ENCODE results near the gene C16orf86.

Gene C16orf86

GRCh38 chr16:67668495-67669157 lies 2.0 kb downstream of the C16orf86 start:
- no peak overlapping the region for H3K4me3 Mint-ChIP-seq
- peak overlapping the region; percentile 36 for H3K27ac Mint-ChIP-seq
- H3K27me3 Mint-ChIP-seq = no peaks in the 10 kb centered on the region
- H3K4me1 Mint-ChIP-seq (ENCODE audit: low read depth) = peaks cover 20% of the 10 kb centered on the region
- H3K36me3 Mint-ChIP-seq (ENCODE audit: low read depth) = peaks cover 8% of the 10 kb centered on the region
- DNase-seq = no peak
- no peaks in the 10 kb centered on the region for H3K9me3 Mint-ChIP-seq

- H3K4me3 Mint-ChIP-seq = no peak overlapping the region
Measured at GRCh38 chr16:67669499-67670101, 3.0 kb downstream of the C16orf86 start.

GRCh38 chr16:67672306-67672705 lies 5.7 kb downstream of the C16orf86 start:
- H3K27ac Mint-ChIP-seq = no peak overlapping the region
- H3K36me3 Mint-ChIP-seq (ENCODE audit: low read depth) = peaks cover 15% of the 10 kb centered on the region
- H3K9me3 Mint-ChIP-seq = no peaks in the 10 kb centered on the region
- H3K4me1 Mint-ChIP-seq (ENCODE audit: low read depth) = peaks cover 9% of the 10 kb centered on the region
- no peak for DNase-seq
- H3K4me3 Mint-ChIP-seq = no peak overlapping the region
- no peaks in the 10 kb centered on the region for H3K27me3 Mint-ChIP-seq

More at GRCh38 chr16:67669499-67670101, 3.0 kb downstream of the C16orf86 start:
- no peaks in the 10 kb centered on the region for H3K9me3 Mint-ChIP-seq
- H3K27ac Mint-ChIP-seq = no peak overlapping the region
- DNase-seq = no peak
- peaks cover 20% of the 10 kb centered on the region for H3K4me1 Mint-ChIP-seq (ENCODE audit: low read depth)
- no peaks in the 10 kb centered on the region for H3K27me3 Mint-ChIP-seq
- peaks cover 5% of the 10 kb centered on the region for H3K36me3 Mint-ChIP-seq (ENCODE audit: low read depth)

- Mint-ChIP-seq H3K27ac (no peak overlapping the region), H3K9me3 (no peaks in the 10 kb centered on the region), H3K4me3 (no peak overlapping the region), H3K4me1 (ENCODE audit: low read depth) (peaks cover 2% of the 10 kb centered on the region), H3K27me3 (no peaks in the 10 kb centered on the region), H3K36me3 (ENCODE audit: low read depth) (peaks cover 21% of the 10 kb centered on the region)
- DNase-seq = peak; percentile 56
Measured at GRCh38 chr16:67672739-67673662, 6.4 kb downstream of the C16orf86 start.

GRCh38 chr16:67673712-67674580 lies 7.3 kb downstream of the C16orf86 start:
- Mint-ChIP-seq H3K36me3 (ENCODE audit: low read depth) (peaks cover 21% of the 10 kb centered on the region), H3K9me3 (no peaks in the 10 kb centered on the region), H3K4me3 (no peak overlapping the region), H3K27ac (peak overlapping the region; percentile 71), H3K4me1 (ENCODE audit: low read depth) (peaks cover under 1% of the 10 kb centered on the region), H3K27me3 (no peaks in the 10 kb centered on the region)
- DNase-seq = no peak

- peak overlapping the region; percentile 60 for H3K27ac Mint-ChIP-seq
- DNase-seq = no peak
- H3K27me3 Mint-ChIP-seq = no peaks in the 10 kb centered on the region
- no peak overlapping the region for H3K4me3 Mint-ChIP-seq
- H3K36me3 Mint-ChIP-seq (ENCODE audit: low read depth) = peaks cover 23% of the 10 kb centered on the region
- no peaks in the 10 kb centered on the region for H3K4me1 Mint-ChIP-seq (ENCODE audit: low read depth)
- no peaks in the 10 kb centered on the region for H3K9me3 Mint-ChIP-seq
Measured at GRCh38 chr16:67674851-67675578, 8.4 kb downstream of the C16orf86 start.

GRCh38 chr16:67675579-67675935 lies 8.9 kb downstream of the C16orf86 start:
- DNase-seq = no peak
- Mint-ChIP-seq H3K9me3 (no peaks in the 10 kb centered on the region), H3K4me1 (ENCODE audit: low read depth) (no peaks in the 10 kb centered on the region), H3K36me3 (ENCODE audit: low read depth) (peaks cover 26% of the 10 kb centered on the region), H3K27ac (no peak overlapping the region), H3K27me3 (no peaks in the 10 kb centered on the region), H3K4me3 (no peak overlapping the region)

- H3K27ac Mint-ChIP-seq = no peak overlapping the region
- no peak overlapping the region for H3K4me3 Mint-ChIP-seq
- no peaks in the 10 kb centered on the region for H3K4me1 Mint-ChIP-seq (ENCODE audit: low read depth)
- no peaks in the 10 kb centered on the region for H3K27me3 Mint-ChIP-seq
- H3K36me3 Mint-ChIP-seq (ENCODE audit: low read depth) = peaks cover 27% of the 10 kb centered on the region
- DNase-seq = no peak
- H3K9me3 Mint-ChIP-seq = no peaks in the 10 kb centered on the region
Measured at GRCh38 chr16:67675999-67676398, 9.4 kb downstream of the C16orf86 start.

- Mint-ChIP-seq H3K27me3 (no peaks in the 10 kb centered on the region), H3K4me3 (no peak overlapping the region)
Measured at GRCh38 chr16:67676516-67676915, 9.9 kb downstream of the C16orf86 start.

GRCh38 chr16:67676939-67677338 lies 10.3 kb downstream of the C16orf86 start:
- Mint-ChIP-seq H3K9me3 (no peaks in the 10 kb centered on the region), H3K27ac (no peak overlapping the region), H3K27me3 (no peaks in the 10 kb centered on the region), H3K4me3 (no peak overlapping the region), H3K36me3 (ENCODE audit: low read depth) (peaks cover 33% of the 10 kb centered on the region), H3K4me1 (ENCODE audit: low read depth) (no peaks in the 10 kb centered on the region)
- no peak for DNase-seq

More at GRCh38 chr16:67676516-67676915, 9.9 kb downstream of the C16orf86 start:
- H3K9me3 Mint-ChIP-seq = no peaks in the 10 kb centered on the region
- DNase-seq = no peak
- no peaks in the 10 kb centered on the region for H3K4me1 Mint-ChIP-seq (ENCODE audit: low read depth)
- no peak overlapping the region for H3K27ac Mint-ChIP-seq
- H3K36me3 Mint-ChIP-seq (ENCODE audit: low read depth) = peaks cover 31% of the 10 kb centered on the region

- no peaks in the 10 kb centered on the region for H3K27me3 Mint-ChIP-seq
- no peak overlapping the region for H3K27ac Mint-ChIP-seq
- no peaks in the 10 kb centered on the region for H3K4me1 Mint-ChIP-seq (ENCODE audit: low read depth)
- H3K9me3 Mint-ChIP-seq = no peaks in the 10 kb centered on the region
- DNase-seq = no peak
- H3K4me3 Mint-ChIP-seq = no peak overlapping the region
- peaks cover 39% of the 10 kb centered on the region for H3K36me3 Mint-ChIP-seq (ENCODE audit: low read depth)
Measured at GRCh38 chr16:67677712-67678111, 11.1 kb downstream of the C16orf86 start.

- no peak overlapping the region for H3K27ac Mint-ChIP-seq
- no peak overlapping the region for H3K4me3 Mint-ChIP-seq
- no peak for DNase-seq
- no peaks in the 10 kb centered on the region for H3K27me3 Mint-ChIP-seq
- H3K9me3 Mint-ChIP-seq = no peaks in the 10 kb centered on the region
- H3K36me3 Mint-ChIP-seq (ENCODE audit: low read depth) = peaks cover 47% of the 10 kb centered on the region
- no peaks in the 10 kb centered on the region for H3K4me1 Mint-ChIP-seq (ENCODE audit: low read depth)
Measured at GRCh38 chr16:67678354-67679023, 11.9 kb downstream of the C16orf86 start.

Data from activated T-cell treated with anti-CD3 and anti-CD28 coated beads, Interleukin-2, amount 50 U/mL, for 24 hours (primary cell).